ENCODE measurements around the gene P2RX7. TPM values are rescaled to one million over a fixed set of nuclear protein-coding genes. Genes with fewer than 3 reads are reported as not detected.
A peak's percentile ranks its signal among the peaks of the same experiment; 100 is the strongest.

P2RX7 gene
- total and polyA plus RNA-seq, 9 of the 15 experiments (the other 6 are each of a cell fraction or from before 2014, with no cell fraction given): 0.04 to 0.65 (median 0.30) TPM

DNA sequence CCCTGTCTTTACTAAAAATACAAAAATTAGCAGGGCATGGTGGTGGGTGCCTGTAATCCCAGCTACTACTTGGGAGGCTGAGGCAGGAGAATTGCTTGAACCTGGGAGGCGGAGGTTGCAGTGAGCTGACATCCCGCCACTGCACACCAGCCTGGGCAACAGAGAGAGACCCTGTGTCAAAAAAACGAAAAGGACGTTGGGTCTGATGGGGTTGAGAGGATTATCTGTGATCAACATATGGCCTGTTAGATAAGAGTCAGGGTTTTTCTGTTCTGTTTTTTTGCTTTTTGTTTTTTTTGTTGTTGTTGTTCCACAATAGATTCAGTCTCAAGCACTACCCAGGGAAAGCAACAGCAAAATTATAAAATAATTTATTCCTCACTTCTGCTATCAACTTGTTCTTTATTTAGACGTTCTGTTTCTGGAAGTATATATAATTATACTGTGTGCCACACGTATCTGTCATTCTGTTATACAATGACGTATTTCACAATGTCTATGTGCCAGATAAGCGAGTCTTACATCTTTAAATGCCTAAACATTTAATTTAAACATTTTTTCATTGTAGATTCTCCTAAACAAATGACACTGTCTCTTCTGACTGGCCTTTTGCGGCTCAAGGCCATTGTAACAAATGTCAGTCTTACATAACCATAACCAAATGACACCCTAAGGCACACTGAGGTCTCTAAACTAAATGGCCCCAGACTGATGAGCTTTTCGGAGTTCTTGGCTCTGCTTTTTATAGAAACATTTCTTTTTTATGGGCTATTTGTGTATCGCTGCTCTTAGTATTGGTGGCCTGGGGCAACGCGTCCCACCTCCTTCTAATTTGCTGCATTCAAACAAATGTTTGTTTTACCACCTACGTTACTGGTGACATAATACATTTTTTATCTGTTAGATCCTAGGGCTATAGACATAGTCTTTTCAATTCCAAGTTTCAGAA lies 70.0 kb downstream of the P2RX7 start (continued):
- no peak for TF ChIP-seq SPI1 (IDR thresholded peaks at IDR 0.05; ENCODE audit: borderline replicate concordance, low read depth, low read length)
- peak; percentile 57; the same call in 1 of the 2 replicates for TF ChIP-seq ZNF589 (CRISPR knock-in tag; IDR thresholded peaks at IDR 0.05; ENCODE audit: low read depth)
- no peak for TF ChIP-seq SMC3 (conservative IDR thresholded peaks at IDR 0.05; ENCODE audit: insufficient read depth, low read depth, low read length)
- no peak for TF ChIP-seq GTF2A2 (tag; IDR thresholded peaks at IDR 0.05)
- no peak for TF ChIP-seq ELF4 (CRISPR knock-in tag; IDR thresholded peaks at IDR 0.05)
- no peak for TF ChIP-seq ETV1 (tag; conservative IDR thresholded peaks at IDR 0.05; ENCODE audit: low read depth)
- TF ChIP-seq ZNF444 (CRISPR knock-in tag; IDR thresholded peaks at IDR 0.05): no peak
- TF ChIP-seq NR2F6 (CRISPR knock-in tag; IDR thresholded peaks at IDR 0.05): no peak
- TF ChIP-seq, protein P1, sequence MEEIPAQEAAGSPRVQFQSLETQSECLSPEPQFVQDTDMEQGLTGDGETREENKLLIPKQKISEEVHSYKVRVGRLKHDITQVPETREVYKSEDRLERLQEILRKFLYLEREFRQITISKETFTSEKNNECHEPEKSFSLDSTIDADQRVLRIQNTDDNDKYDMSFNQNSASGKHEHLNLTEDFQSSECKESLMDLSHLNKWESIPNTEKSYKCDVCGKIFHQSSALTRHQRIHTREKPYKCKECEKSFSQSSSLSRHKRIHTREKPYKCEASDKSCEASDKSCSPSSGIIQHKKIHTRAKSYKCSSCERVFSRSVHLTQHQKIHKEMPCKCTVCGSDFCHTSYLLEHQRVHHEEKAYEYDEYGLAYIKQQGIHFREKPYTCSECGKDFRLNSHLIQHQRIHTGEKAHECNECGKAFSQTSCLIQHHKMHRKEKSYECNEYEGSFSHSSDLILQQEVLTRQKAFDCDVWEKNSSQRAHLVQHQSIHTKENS (CRISPR knock-in tag; IDR thresholded peaks at IDR 0.05): no peak
- TF ChIP-seq, protein P2, sequence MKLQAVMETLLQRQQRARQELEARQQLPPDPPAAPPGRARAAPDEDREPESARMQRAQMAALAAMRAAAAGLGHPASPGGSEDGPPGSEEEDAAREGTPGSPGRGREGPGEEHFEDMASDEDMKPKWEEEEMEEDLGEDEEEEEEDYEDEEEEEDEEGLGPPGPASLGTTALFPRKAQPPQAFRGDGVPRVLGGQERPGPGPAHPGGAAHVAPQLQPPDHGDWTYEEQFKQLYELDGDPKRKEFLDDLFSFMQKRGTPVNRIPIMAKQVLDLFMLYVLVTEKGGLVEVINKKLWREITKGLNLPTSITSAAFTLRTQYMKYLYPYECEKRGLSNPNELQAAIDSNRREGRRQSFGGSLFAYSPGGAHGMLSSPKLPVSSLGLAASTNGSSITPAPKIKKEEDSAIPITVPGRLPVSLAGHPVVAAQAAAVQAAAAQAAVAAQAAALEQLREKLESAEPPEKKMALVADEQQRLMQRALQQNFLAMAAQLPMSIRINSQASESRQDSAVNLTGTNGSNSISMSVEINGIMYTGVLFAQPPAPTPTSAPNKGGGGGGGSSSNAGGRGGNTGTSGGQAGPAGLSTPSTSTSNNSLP (IDR thresholded peaks at IDR 0.05; ENCODE audit: borderline replicate concordance, low read depth, low read length): no peak; the same call in 1 of the 2 replicates
- 0 out of 2 replicates have a peak, but pooled peaks have one; percentile 3 for TF ChIP-seq GMEB1 (CRISPR knock-in tag; IDR thresholded peaks at IDR 0.05)
- TF ChIP-seq ZNF644 (tag; IDR thresholded peaks at IDR 0.05; ENCODE audit: low read depth): no peak; the same call in 1 of the 2 replicates
- no peak for TF ChIP-seq ZFP30 (CRISPR knock-in tag; IDR thresholded peaks at IDR 0.05; ENCODE audit: borderline replicate concordance)
- no peak for TF ChIP-seq HNRNPK (IDR thresholded peaks at IDR 0.05; ENCODE audit: low read depth, low read length, poor library complexity, severe bottlenecking)
- peak; percentile 50 for TF ChIP-seq PKNOX1 (IDR thresholded peaks at IDR 0.05)
- peak; percentile 97 for TF ChIP-seq ARID1B (IDR thresholded peaks at IDR 0.05)
- no peak for TF ChIP-seq ZNF253 (CRISPR knock-in tag; conservative IDR thresholded peaks at IDR 0.05)
- no peak for TF ChIP-seq ZNF408 (CRISPR knock-in tag; IDR thresholded peaks at IDR 0.05; ENCODE audit: low read depth)
- TF ChIP-seq SREBF1 (IDR thresholded peaks at IDR 0.05; ENCODE audit: borderline replicate concordance, low read depth, low read length): no peak
- TF ChIP-seq, protein P3, sequence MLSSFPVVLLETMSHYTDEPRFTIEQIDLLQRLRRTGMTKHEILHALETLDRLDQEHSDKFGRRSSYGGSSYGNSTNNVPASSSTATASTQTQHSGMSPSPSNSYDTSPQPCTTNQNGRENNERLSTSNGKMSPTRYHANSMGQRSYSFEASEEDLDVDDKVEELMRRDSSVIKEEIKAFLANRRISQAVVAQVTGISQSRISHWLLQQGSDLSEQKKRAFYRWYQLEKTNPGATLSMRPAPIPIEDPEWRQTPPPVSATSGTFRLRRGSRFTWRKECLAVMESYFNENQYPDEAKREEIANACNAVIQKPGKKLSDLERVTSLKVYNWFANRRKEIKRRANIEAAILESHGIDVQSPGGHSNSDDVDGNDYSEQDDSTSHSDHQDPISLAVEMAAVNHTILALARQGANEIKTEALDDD (IDR thresholded peaks at IDR 0.05): no peak
